CD4-positive, alpha-beta T cell treated with Interleukin-15 for 4 hours (primary cell): Measurements from ENCODE around the gene OSTC.

Experiments
- DNase-seq: peaks from one replicate; pipeline ENCODE4 v3.0.0-alpha.2; 2020; ENCODE audit warnings: low spot score

Gene OSTC

DNA sequence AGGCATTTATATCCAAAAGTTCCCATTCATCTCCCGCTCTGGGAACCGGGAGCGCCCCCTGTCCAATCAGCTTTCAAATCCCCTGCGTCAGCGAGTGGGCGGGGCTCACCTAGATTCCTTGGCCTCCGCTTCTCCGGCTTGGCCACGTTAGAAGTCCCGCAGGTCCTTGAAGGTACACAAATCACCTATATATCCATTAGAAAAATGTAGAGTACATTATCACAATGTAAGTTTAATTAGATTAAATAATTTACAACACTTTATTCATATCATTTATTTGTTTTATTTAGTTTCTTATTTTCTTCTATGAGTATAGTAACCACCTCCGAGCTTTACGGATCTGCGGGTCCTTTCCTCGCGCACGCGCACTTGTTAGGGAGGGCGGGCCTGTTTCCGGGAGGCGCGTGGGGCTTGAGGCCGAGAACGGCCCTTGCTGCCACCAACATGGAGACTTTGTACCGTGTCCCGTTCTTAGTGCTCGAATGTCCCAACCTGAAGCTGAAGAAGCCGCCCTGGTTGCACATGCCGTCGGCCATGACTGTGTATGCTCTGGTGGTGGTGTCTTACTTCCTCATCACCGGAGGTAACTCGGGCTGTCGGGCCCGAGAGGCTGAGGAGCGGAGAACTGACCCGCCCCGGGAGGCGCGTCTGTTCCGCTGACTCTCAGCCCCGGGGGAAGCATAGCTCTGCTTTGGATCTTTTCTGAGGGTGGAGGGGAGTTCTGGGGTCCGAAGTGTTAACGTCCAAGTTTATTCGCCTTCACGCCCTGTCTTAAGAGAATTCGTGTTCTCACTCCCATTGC, at the start of gene OSTC:
OSTC (plus strand) TSS at position 388 of the 802 bp plus-strand sequence; CDS start at position 445, 57 bp downstream.
- peak; percentile 91 for DNase-seq

GRCh38 chr4:108601106-108601505, 49.3 kb upstream of the OSTC start:
- DNase-seq: no peak

GRCh38 chr4:108601532-108601931, 48.9 kb upstream of the OSTC start:
- DNase-seq: no peak

GRCh38 chr4:108602163-108602562, 48.2 kb upstream of the OSTC start:
- DNase-seq: no peak

GRCh38 chr4:108607079-108607815, 43.2 kb upstream of the OSTC start:
- no peak for DNase-seq

GRCh38 chr4:108611365-108611764, 39.0 kb upstream of the OSTC start:
- no peak for DNase-seq

DNA sequence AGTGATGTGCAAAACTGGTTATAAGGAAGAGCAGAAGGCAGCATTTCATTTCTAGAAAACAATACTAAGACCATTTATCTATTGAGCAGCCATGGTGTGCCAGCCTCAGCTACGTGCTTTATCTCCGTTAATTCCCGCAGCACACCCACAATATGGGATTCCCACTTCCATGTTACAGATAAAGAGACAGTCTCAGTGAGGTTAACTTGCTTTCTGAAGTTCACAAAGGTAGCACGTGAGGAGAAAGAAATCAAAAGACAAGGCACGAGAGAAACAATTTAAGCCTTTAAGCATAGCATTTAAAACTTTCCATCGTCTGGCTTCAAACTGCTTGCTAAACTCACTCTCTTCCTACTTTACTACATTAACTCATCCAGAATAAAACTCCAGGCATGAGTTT, 38.0 kb upstream of the OSTC start:
- no peak for DNase-seq

GRCh38 chr4:108619372-108620100, 30.9 kb upstream of the OSTC start:
- peak; percentile 30 for DNase-seq

DNA sequence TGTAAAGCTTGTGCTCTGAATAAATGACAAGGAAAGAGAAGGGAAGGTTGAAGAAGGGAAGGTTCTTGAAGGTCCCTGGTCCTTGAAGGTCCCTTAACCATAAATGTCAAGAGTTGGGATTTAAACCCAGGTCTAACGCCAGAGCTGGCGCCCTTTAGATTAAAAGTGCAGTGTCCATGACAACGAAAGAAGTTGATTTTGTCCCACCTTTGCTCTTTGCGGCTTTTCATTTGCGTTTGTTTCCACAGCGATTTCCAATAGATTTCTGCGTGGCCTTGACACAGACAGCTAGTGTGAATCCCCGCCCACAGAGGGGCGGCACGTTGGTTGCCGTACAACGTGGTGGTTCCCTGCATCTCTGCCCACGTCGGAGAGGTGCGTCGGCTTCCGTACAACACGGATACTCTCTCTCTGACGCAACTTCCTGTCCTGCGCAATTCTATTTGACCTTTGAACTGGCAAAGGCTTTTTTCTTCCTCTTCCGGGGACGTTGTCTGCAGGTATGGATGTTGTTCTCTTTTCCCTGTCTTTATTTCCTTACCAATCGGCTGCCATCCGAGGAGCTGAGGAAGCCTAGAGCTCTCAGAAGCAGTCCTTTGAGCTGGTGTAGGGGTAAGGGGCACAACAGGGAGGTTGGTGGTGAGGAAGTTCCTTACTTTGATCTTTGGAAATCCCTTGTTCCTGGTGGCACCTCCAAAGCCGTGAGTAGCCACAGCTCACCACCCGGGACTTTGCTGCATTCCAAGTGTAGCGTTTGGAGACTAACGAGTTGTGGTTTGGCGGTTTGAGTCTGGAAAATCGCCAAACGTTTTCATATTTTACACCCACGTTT, 30.1 kb upstream of the OSTC start, which contains the start of gene RPL34:
RPL34 (plus strand) TSS at position 476 of the 832 bp plus-strand sequence. CDS start 1,384 bp downstream, outside the sequence.
- peak; percentile 97 for DNase-seq

GRCh38 chr4:108620933-108621905, 29.2 kb upstream of the OSTC start:
- no peak for DNase-seq

- DNase-seq: no peak
Observed at GRCh38 chr4:108622022-108622421, 28.4 kb upstream of the OSTC start.

GRCh38 chr4:108622828-108623227, 27.6 kb upstream of the OSTC start:
- no peak for DNase-seq

- no peak for DNase-seq
Observed at GRCh38 chr4:108624263-108625056, 25.9 kb upstream of the OSTC start.

DNA sequence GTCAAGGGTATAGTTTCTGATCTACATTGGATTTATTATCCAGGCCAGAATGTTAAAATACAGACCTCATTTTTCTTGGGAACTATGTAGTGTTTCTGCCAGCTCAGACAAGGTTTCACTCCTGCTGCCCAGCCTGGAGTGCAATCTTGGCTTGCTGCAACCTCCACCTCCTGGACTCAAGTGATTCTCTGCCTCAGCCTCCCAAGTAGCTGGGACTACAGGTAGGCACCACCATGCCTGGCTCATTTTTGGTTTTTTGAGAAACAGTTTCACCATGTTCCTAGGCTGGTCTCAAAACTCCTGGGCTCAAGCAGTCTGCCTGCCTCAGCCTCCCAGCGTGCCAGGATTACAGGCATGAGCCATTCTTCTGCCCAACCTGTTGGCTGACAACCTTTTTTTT, 24.3 kb upstream of the OSTC start:
- DNase-seq: no peak

DNA sequence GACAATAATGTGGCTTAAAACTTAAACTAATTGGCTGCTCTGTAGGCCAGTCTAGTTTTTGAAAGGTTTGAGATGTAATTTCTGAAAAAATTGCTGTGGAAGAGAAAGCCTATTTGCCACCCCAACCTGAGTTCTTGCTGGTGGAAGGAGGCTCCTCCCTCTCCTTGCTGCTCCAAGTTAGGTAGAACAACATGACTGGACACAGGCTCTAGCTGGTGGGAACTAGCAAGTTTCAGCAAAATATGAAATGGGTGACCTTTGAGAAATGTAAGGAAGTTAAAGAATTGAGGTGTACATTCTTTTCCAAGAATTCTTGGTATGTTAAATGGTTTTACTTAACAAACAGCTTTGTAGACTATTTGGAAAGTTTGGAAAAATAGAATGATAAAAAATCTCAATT, 22.0 kb upstream of the OSTC start:
- DNase-seq: no peak

DNA sequence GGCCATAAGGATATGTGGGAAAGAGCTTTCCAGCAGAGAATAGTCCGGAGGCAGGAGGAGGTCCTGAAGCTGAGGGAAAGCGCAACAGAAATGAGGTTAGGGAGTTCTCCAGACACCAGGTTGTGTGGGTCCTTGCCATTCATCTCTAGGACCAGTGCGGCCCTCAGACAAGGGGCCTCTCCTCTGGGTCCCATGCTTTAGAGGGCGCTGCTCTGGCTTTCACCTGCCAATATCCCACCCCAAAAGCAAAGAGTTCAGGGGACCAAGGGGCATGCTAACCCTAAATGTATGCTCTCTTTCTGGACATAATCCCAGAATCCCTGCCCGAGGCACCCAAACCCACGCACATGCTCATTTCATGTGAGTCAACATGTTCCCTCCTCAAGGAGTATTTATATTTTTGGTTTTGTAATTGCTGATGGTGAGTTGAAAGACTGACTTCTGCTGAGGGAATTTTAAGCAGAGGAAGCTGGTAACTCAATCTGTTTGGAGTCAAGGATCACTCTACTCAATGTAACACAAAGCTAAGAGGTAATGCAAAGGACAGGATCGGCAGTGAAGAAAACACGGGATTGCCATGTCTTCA, 15.2 kb upstream of the OSTC start:
- DNase-seq: no peak

DNA sequence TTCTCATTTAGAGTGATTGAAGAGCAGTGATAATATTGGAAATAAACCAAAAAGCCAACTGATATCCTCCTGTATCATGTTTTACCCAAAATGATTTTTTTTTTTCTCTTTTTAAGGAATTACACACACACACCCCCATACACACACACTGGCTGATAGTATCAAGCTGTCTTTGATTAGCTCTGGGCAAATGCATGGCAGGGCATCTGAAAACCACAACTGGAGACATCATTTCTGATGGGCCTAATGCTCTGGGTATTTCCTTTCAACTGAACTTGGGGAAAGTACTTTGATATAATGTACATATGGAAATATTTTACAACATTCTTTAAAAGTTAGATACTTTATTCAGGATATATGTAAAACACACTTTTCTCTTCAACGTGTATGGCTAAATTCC, 14.2 kb upstream of the OSTC start:
- DNase-seq: no peak

DNA sequence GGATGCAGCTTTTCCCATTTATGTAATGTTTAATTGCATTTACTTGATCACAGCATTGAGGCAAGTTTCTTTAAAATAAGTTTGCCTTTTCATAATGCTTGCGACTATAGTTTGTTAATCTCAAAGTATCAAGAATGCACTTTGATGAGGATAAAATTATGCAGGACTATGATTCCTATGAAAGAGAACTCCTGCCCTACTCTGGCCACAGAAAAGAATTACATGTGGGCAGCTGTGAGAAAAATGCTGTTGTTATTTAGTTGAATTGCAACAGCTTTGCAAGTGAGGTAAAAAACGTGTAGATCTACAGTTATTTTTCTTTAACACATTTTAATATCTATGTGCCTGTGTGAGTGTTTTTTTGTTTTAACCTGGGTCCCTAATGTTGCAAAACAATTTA, 12.5 kb upstream of the OSTC start:
- DNase-seq: no peak

DNA sequence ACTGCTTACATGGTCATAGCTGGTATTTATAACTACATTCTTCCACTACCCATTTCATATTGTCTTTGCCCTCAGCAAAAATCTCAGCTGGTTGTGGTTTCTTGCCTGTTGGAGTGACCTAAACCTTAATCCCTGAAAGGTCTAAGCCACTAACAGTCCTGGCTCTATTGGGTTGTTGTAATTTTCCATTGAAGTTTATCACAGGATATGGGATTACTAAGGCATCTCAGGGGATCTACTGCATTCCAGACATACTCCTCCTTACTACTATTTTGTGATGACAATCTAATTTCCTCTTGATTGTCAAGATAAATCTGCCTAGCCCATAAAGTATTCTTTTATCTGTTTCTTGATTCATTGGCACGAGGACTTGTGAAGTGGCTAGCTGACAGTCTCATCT, 6.2 kb upstream of the OSTC start:
- DNase-seq: no peak
